ENCODE data around the gene STK24. TPM values are rescaled to one million over a fixed set of nuclear protein-coding genes. Genes with fewer than 3 reads are reported as not detected.
A peak's percentile ranks its signal among the peaks of the same experiment; 100 is the strongest.

Gene STK24
- polyA plus RNA-seq, 1 of the 3 experiments (the other 2 are of a cell fraction): 30.5 TPM

DNA sequence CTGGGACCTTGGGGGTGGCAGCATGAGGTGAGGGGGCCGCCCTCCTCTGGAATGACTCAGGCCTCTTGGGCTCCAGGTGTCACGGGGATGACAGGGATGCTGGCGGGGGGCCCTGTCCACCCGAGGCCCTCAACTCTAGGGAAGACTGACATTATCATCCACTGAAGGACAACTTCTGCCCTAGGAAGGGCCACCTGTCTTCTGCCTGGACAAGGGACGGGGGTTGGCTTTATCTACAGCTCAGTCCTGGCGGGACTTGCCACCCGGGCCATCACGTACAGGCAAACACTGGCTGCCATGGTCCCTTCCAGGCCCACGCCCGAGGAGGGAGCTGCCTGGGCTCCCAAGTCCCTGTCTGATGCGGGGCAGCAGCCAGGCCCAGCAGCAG is 130.7 kb downstream of the STK24 start:
- TF ChIP-seq MXI1 (IDR thresholded peaks at IDR 0.05; ENCODE audit: low read depth, low read length): no peak
- TF ChIP-seq, protein P1, sequence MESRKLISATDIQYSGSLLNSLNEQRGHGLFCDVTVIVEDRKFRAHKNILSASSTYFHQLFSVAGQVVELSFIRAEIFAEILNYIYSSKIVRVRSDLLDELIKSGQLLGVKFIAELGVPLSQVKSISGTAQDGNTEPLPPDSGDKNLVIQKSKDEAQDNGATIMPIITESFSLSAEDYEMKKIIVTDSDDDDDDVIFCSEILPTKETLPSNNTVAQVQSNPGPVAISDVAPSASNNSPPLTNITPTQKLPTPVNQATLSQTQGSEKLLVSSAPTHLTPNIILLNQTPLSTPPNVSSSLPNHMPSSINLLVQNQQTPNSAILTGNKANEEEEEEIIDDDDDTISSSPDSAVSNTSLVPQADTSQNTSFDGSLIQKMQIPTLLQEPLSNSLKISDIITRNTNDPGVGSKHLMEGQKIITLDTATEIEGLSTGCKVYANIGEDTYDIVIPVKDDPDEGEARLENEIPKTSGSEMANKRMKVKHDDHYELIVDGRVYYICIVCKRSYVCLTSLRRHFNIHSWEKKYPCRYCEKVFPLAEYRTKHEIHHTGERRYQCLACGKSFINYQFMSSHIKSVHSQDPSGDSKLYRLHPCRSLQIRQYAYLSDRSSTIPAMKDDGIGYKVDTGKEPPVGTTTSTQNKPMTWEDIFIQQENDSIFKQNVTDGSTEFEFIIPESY (IDR thresholded peaks at IDR 0.05; ENCODE audit: borderline replicate concordance, low read depth): no peak
- Histone ChIP-seq H3K4me1 (ENCODE audit: control insufficient read depth in 1 of 2, insufficient read depth in 2 of 2, low read depth in 1 of 2, low read length in 1 of 2) (peaks cover 3 to 16% of the 10 kb centered on the region in 2 experiments; a peak in 2 of 4 replicates), H3K9me3 (no peaks in the 10 kb centered on the region), H2AFZ (ENCODE audit: low read depth) (no peak overlapping the region), H4K20me1 (ENCODE audit: insufficient read depth) (peaks cover 11% of the 10 kb centered on the region; the same call in 1 of the 2 replicates), H3K9me2 (no peaks in the 10 kb centered on the region), H3K27ac (ENCODE audit: low read depth in 2 of 2, low read length in 1 of 2) (no peak overlapping the region), H3K79me2 (ENCODE audit: insufficient read depth) (no peaks in the 10 kb centered on the region), H3K4me2 (no peak overlapping the region), H3K4me3 (ENCODE audit: low read depth in 2 of 2, low read length in 1 of 2) (no peak overlapping the region), H3K36me3 (replicated peaks in 1 of 2; ENCODE audit: control insufficient read depth in 1 of 2, insufficient read depth in 2 of 2, low read length in 1 of 2) (peaks cover 7 to 46% of the 10 kb centered on the region in 2 experiments), H3K27me3 (ENCODE audit: insufficient read depth) (no peaks in the 10 kb centered on the region), H3F3A (replicated peaks; ENCODE audit: insufficient read depth) (peaks cover 5% of the 10 kb centered on the region), H3K9ac (no peak overlapping the region)
- CTCF ChIA-PET: interaction anchor here (0.6 to 9.3 kb wide), 37 partner anchors 11 to 590 kb away, joined by 3 to 164 read pairs (median 6); partner anchors contain the start of gene STK24
- DNase-seq: no peak
- POLR2A ChIA-PET: interaction anchor here (1.9 kb wide), 1 partner anchor 131 kb away, joined by 4 read pairs; the partner anchor contains the start of gene STK24
- WGBS (ENCODE audit: low lambda C conversion rate): 90% methylated on average over 4 of the region's 11 CpGs

GRCh38 chr13:98445340-98446233 is 131.3 kb downstream of the STK24 start:
- 22% methylated on average over 9 of the region's 18 CpGs for WGBS (ENCODE audit: low lambda C conversion rate)
- H3K79me2 ChIP-seq (ENCODE audit: insufficient read depth): no peaks in the 10 kb centered on the region
- H3K9me3 ChIP-seq: no peaks in the 10 kb centered on the region
- no peak overlapping the region for H3K4me2 ChIP-seq
- no peak overlapping the region for H3K9ac ChIP-seq
- no peak overlapping the region; a peak in 1 of 4 replicates for H3K27ac ChIP-seq (ENCODE audit: low read depth in 2 of 2, low read length in 1 of 2)
- H3K36me3 ChIP-seq (replicated peaks in 1 of 2; ENCODE audit: control insufficient read depth in 1 of 2, insufficient read depth in 2 of 2, low read length in 1 of 2): peaks cover 7 to 44% of the 10 kb centered on the region in 2 experiments
- no peaks in the 10 kb centered on the region for H3K9me2 ChIP-seq
- no peak overlapping the region; a peak in 1 of 4 replicates for H3K4me3 ChIP-seq (ENCODE audit: low read depth in 2 of 2, low read length in 1 of 2)
- peak; percentile 92 for DNase-seq
- CTCF ChIA-PET: interaction anchor here (0.5 to 9.3 kb wide), 68 partner anchors 10 to 1443 kb away, joined by 3 to 164 read pairs (median 5); partner anchors contain the start of gene STK24
- TF ChIP-seq CHD2 (IDR thresholded peaks at IDR 0.05; ENCODE audit: low read length, partially characterized antibody) (no peak), SMC3 (IDR thresholded peaks at IDR 0.05; ENCODE audit: low read depth, low read length) (peak; percentile 91), MAX (IDR thresholded peaks at IDR 0.05; ENCODE audit: low read depth) (no peak), NFIC (IDR thresholded peaks at IDR 0.05; ENCODE audit: borderline replicate concordance) (no peak), TEAD4 (IDR thresholded peaks at IDR 0.05; ENCODE audit: borderline replicate concordance, insufficient read depth) (no peak), EP300 (IDR thresholded peaks at IDR 0.05; ENCODE audit: borderline replicate concordance in 1 of 2, low read depth in 1 of 2, low read length in 1 of 2) (no peak), POLR2AphosphoS5 (IDR thresholded peaks at IDR 0.05; ENCODE audit: low read depth, low read length) (no peak), JUND (IDR thresholded peaks at IDR 0.05) (no peak), ELF1 (IDR thresholded peaks at IDR 0.05) (peak; percentile 46), RFX5 (IDR thresholded peaks at IDR 0.05; ENCODE audit: low read length) (no peak), FOXJ3 (CRISPR knock-in tag; IDR thresholded peaks at IDR 0.05) (no peak), RAD21 (IDR thresholded peaks at IDR 0.05; ENCODE audit: low read length) (peak; percentile 89), CTCF (IDR thresholded peaks at IDR 0.05) (peak; percentile 87), RXRA (IDR thresholded peaks at IDR 0.05; ENCODE audit: borderline replicate concordance, low read depth) (no peak), RCOR1 (IDR thresholded peaks at IDR 0.05; ENCODE audit: low read length) (0 out of 2 replicates have a peak, but pooled peaks have one; percentile 8), MXI1 (IDR thresholded peaks at IDR 0.05; ENCODE audit: low read depth, low read length) (no peak), TAF1 (IDR thresholded peaks at IDR 0.05; ENCODE audit: borderline replicate concordance, low read depth, low read length) (no peak)
- TF ChIP-seq, protein P2, sequence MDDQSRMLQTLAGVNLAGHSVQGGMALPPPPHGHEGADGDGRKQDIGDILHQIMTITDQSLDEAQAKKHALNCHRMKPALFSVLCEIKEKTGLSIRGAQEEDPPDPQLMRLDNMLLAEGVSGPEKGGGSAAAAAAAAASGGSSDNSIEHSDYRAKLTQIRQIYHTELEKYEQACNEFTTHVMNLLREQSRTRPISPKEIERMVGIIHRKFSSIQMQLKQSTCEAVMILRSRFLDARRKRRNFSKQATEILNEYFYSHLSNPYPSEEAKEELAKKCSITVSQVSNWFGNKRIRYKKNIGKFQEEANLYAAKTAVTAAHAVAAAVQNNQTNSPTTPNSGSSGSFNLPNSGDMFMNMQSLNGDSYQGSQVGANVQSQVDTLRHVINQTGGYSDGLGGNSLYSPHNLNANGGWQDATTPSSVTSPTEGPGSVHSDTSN (IDR thresholded peaks at IDR 0.05): no peak
- peaks cover 3 to 11% of the 10 kb centered on the region in 2 experiments; a peak in 2 of 4 replicates for H3K4me1 ChIP-seq (ENCODE audit: control insufficient read depth in 1 of 2, insufficient read depth in 2 of 2, low read depth in 1 of 2, low read length in 1 of 2)
- H2AFZ ChIP-seq (ENCODE audit: low read depth): no peak overlapping the region
- peaks cover 5% of the 10 kb centered on the region; the same call in 1 of the 2 replicates for H4K20me1 ChIP-seq (ENCODE audit: insufficient read depth)
- POLR2A ChIA-PET: interaction anchor here (0.7 to 1.9 kb wide), 2 partner anchors 131 to 411 kb away, joined by 3 to 4 read pairs; partner anchors contain the start of gene STK24
- peaks cover 5% of the 10 kb centered on the region for H3F3A ChIP-seq (replicated peaks; ENCODE audit: insufficient read depth)
- no peaks in the 10 kb centered on the region for H3K27me3 ChIP-seq (ENCODE audit: insufficient read depth)
